Trophoblast cell (in vitro differentiated cells and primary cell): Measurements from ENCODE around the gene ITGBL1.

Experiments used
- DNase-seq, 2 donors: peaks; one replicate each; pipeline ENCODE4 v3.0.0-alpha.2; 2016
- H2AFZ ChIP-seq: 2 replicates; pipeline ENCODE4 v1.6.1; 2013; ENCODE audit warnings: low read length, moderate library complexity, mild to moderate bottlenecking; ENCODE audit not compliant: insufficient read depth, poor library complexity
- H2AK5ac ChIP-seq: 2 replicates; pipeline ENCODE4 v1.6.1; 2013; ENCODE audit warnings: mild to moderate bottlenecking, low read length
- H2BK120ac ChIP-seq: 2 replicates; pipeline ENCODE4 v1.6.1; 2013; ENCODE audit warnings: low read length, mild to moderate bottlenecking, moderate library complexity; ENCODE audit not compliant: insufficient read depth, poor library complexity
- H2BK12ac ChIP-seq: 2 replicates; pipeline ENCODE4 v1.6.1; 2013; ENCODE audit warnings: mild to moderate bottlenecking, low read length, moderate library complexity
- H2BK5ac ChIP-seq: 2 replicates; pipeline ENCODE4 v1.6.1; 2013; ENCODE audit warnings: low read length, low read depth, moderate library complexity, mild to moderate bottlenecking; ENCODE audit not compliant: poor library complexity
- H3K14ac ChIP-seq: 2 replicates; pipeline ENCODE4 v1.6.1; 2013; ENCODE audit warnings: mild to moderate bottlenecking, low read length
- H3K18ac ChIP-seq: 2 replicates; pipeline ENCODE4 v1.6.1; 2013; ENCODE audit warnings: mild to moderate bottlenecking, low read length
- H3K23ac ChIP-seq: 2 replicates; pipeline ENCODE4 v1.6.1; 2013; ENCODE audit warnings: low read length
- H3K27ac ChIP-seq: 2 replicates; pipeline ENCODE4 v1.5.1; 2013; ENCODE audit warnings: low read depth, mild to moderate bottlenecking, inconsistent platforms, low read length, moderate library complexity
- H3K27me3 ChIP-seq: 2 replicates; pipeline ENCODE4 v1.6.1; 2013; ENCODE audit warnings: inconsistent platforms, mild to moderate bottlenecking, low read length, moderate library complexity; ENCODE audit not compliant: insufficient read depth
- H3K36me3 ChIP-seq, 2 experiments: 1 replicate in 1 of 2; 2 replicates in 1 of 2; pipeline ENCODE4 v1.6.1; 2013; ENCODE audit warnings: low read length in 2 of 2, mild to moderate bottlenecking in 2 of 2, moderate library complexity in 1 of 2; ENCODE audit not compliant: insufficient read depth in 2 of 2, control insufficient read depth in 1 of 2
- H3K4ac ChIP-seq: 2 replicates; pipeline ENCODE4 v1.6.1; 2013; ENCODE audit warnings: low read depth, mild to moderate bottlenecking, low read length, moderate library complexity
- H3K4me1 ChIP-seq, 2 experiments: 1 replicate in 1 of 2; 2 replicates in 1 of 2; pipeline ENCODE4 v1.6.1; 2013; ENCODE audit warnings: low read length in 2 of 2, mild to moderate bottlenecking in 2 of 2, moderate library complexity in 1 of 2; ENCODE audit not compliant: insufficient read depth in 2 of 2, control insufficient read depth in 1 of 2
- H3K4me2 ChIP-seq: 2 replicates; pipeline ENCODE4 v1.6.1; 2013; ENCODE audit warnings: inconsistent platforms, mild to moderate bottlenecking, low read length, moderate library complexity
- H3K4me3 ChIP-seq: 2 replicates; pipeline ENCODE4 v1.5.1; 2013; ENCODE audit warnings: mild to moderate bottlenecking, low read depth, low read length, inconsistent platforms
- H3K79me1 ChIP-seq: one replicate; pipeline ENCODE4 v1.6.1; 2013; ENCODE audit warnings: low read length
- H3K79me2 ChIP-seq: 2 replicates; pipeline ENCODE4 v1.6.1; 2013; ENCODE audit warnings: low read length, mild to moderate bottlenecking; ENCODE audit not compliant: control insufficient read depth, insufficient read depth, poor library complexity
- H3K9ac ChIP-seq: 2 replicates; pipeline ENCODE4 v1.6.1; 2013; ENCODE audit warnings: mild to moderate bottlenecking, low read length
- H3K9me3 ChIP-seq: 2 replicates; pipeline ENCODE4 v1.6.1; 2013; ENCODE audit warnings: low read depth, mild to moderate bottlenecking, control low read depth, inconsistent platforms, low read length; ENCODE audit not compliant: insufficient read depth
- H4K12ac ChIP-seq: 2 replicates; pipeline ENCODE4 v1.6.1; 2013; ENCODE audit warnings: low read depth, mild to moderate bottlenecking, low read length, moderate library complexity
- H4K8ac ChIP-seq: 2 replicates; pipeline ENCODE4 v1.6.1; 2013; ENCODE audit warnings: low read depth, mild to moderate bottlenecking, low read length, moderate library complexity
- H4K91ac ChIP-seq: one replicate; pipeline ENCODE4 v1.6.1; 2013; ENCODE audit warnings: low read depth, mild to moderate bottlenecking, low read length, moderate library complexity
- WGBS: extraction: QIAGEN DNeasy Blood & Tissue Kit; methylation state at CpG from one replicate; pipeline ENCODE4 v1.1.7; 2013; ENCODE audit warnings: missing lambda C conversion rate; ENCODE audit not compliant: insufficient read length, insufficient coverage; ENCODE audit errors: extremely low coverage; 5-methylcytosine and 5-hydroxymethylcytosine counted together

ITGBL1 gene

DNA sequence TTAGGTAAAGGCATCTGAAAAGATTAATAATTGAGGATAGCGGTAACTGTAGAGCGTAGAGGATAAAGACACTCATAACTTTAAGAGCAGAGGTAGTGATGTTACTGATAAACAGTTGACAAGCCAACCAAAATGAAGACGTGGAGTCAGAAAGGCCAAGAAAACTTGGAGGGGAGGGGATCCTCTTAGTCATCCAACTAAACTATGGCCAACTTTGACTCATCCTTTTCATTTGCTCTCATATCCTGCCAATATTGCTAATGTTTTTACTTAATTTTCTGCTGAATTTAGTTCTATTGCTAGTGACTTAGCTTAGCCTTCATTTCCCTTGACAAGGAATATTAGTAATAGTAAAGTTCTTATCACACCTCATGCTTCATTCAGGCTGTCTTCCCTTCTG lies 13.4 kb downstream of the ITGBL1 start:
- Histone ChIP-seq H3K27ac (no peak overlapping the region), H3K79me2 (no peaks in the 10 kb centered on the region), H2BK12ac (no peak overlapping the region), H3K9ac (no peak overlapping the region), H3K9me3 (no peaks in the 10 kb centered on the region), H3K79me1 (no peaks in the 10 kb centered on the region), H2AK5ac (no peak overlapping the region), H3K4me3 (no peak overlapping the region), H2BK120ac (no peak overlapping the region), H3K36me3 (no peaks in the 10 kb centered on the region), H3K4me2 (no peak overlapping the region), H3K4ac (no peak overlapping the region), H3K18ac (no peak overlapping the region), H2AFZ (no peak overlapping the region), H3K23ac (no peak overlapping the region), H3K27me3 (no peaks in the 10 kb centered on the region), H2BK5ac (no peak overlapping the region), H4K8ac (no peak overlapping the region), H4K91ac (no peak overlapping the region), H4K12ac (no peak overlapping the region), H3K14ac (no peak overlapping the region), H3K4me1 (no peaks in the 10 kb centered on the region)
- DNase-seq: no peak
- no CpG with 5 or more reads among the region's 3 CpGs for WGBS

DNA sequence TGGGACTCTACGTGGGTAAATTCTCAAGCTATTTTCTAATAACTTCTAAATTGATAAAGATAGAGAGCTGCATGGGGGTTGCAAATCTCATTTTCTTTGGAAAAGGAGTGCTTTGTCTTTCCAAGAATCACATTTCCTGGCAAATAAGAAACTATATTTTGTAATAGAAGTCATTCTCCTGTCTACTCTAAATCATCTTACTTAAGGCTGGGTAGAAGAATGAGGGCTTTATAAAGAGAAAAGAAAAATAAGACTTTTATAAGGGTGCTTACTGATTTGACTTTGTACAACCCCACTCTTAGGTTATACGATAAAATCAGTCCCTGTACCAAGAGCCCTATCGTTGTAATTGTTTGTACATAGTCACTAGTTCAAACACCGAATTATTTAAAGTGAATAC lies 14.9 kb downstream of the ITGBL1 start:
- Histone ChIP-seq H3K79me2 (no peaks in the 10 kb centered on the region), H2BK12ac (no peak overlapping the region), H3K4me1 (no peaks in the 10 kb centered on the region), H2BK5ac (no peak overlapping the region), H3K4me3 (no peak overlapping the region), H3K4ac (no peak overlapping the region), H3K23ac (no peak overlapping the region), H4K8ac (no peak overlapping the region), H3K79me1 (no peaks in the 10 kb centered on the region), H3K36me3 (no peaks in the 10 kb centered on the region), H3K14ac (no peak overlapping the region), H3K27me3 (no peaks in the 10 kb centered on the region), H4K91ac (no peak overlapping the region), H3K18ac (no peak overlapping the region), H2BK120ac (no peak overlapping the region), H3K27ac (no peak overlapping the region), H3K9ac (no peak overlapping the region), H3K9me3 (no peaks in the 10 kb centered on the region), H4K12ac (no peak overlapping the region), H2AK5ac (no peak overlapping the region), H3K4me2 (no peak overlapping the region), H2AFZ (no peak overlapping the region)
- DNase-seq: no peak
- no CpG with 5 or more reads among the region's 4 CpGs for WGBS

DNA sequence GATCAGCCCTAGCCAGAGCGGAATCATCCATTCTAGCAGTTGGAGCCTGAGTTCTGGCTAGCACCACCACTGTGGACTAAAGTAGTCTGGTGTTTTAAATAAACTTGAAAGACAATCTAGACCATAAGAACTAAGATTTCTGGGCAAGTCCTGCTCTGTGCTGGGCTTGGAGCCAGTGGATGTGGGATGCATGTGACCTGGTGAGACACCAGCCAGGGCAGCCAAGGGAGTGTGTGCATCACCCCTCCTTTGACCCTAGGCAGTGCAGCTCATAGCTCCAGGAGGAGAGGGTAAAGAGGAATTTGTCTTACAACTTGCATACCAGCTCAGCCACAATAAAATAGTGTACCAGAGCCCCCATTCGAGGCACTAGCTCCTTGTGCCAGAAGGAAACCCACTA lies 21.0 kb downstream of the ITGBL1 start:
- Histone ChIP-seq H3K79me2 (no peaks in the 10 kb centered on the region), H4K91ac (no peak overlapping the region), H3K27ac (no peak overlapping the region), H3K4me1 (peaks cover 2 to 4% of the 10 kb centered on the region in 2 experiments), H2AFZ (no peak overlapping the region), H3K36me3 (no peaks in the 10 kb centered on the region), H3K4me2 (no peak overlapping the region), H2BK5ac (no peak overlapping the region), H3K4me3 (no peak overlapping the region), H3K4ac (no peak overlapping the region), H3K18ac (no peak overlapping the region), H4K8ac (no peak overlapping the region), H3K9ac (no peak overlapping the region), H3K23ac (no peak overlapping the region), H2BK120ac (no peak overlapping the region), H2AK5ac (no peak overlapping the region), H3K27me3 (no peaks in the 10 kb centered on the region), H3K14ac (no peak overlapping the region), H3K79me1 (no peaks in the 10 kb centered on the region), H3K9me3 (no peaks in the 10 kb centered on the region), H2BK12ac (no peak overlapping the region), H4K12ac (no peak overlapping the region)
- DNase-seq: no peak
- WGBS: no CpG with 5 or more reads among the region's 2 CpGs

GRCh38 chr13:101474419-101474957 lies 22.0 kb downstream of the ITGBL1 start:
- no peak overlapping the region for H2BK5ac ChIP-seq
- H4K8ac ChIP-seq: no peak overlapping the region
- no peak overlapping the region for H4K91ac ChIP-seq
- H4K12ac ChIP-seq: no peak overlapping the region
- no CpG with 5 or more reads among the region's 2 CpGs for WGBS
- H2AFZ ChIP-seq: no peak overlapping the region
- no peaks in the 10 kb centered on the region for H3K36me3 ChIP-seq
- H2AK5ac ChIP-seq: no peak overlapping the region
- H3K23ac ChIP-seq: no peak overlapping the region
- H3K79me2 ChIP-seq: no peaks in the 10 kb centered on the region
- no peak for DNase-seq
- H3K4me2 ChIP-seq: no peak overlapping the region
- H3K79me1 ChIP-seq: no peaks in the 10 kb centered on the region
- H3K9me3 ChIP-seq: no peaks in the 10 kb centered on the region
- no peak overlapping the region for H3K27ac ChIP-seq
- no peak overlapping the region for H3K4ac ChIP-seq
- no peak overlapping the region for H3K14ac ChIP-seq
- H3K4me1 ChIP-seq: peaks cover 2 to 4% of the 10 kb centered on the region in 2 experiments
- H3K4me3 ChIP-seq: no peak overlapping the region
- no peak overlapping the region for H3K18ac ChIP-seq
- no peaks in the 10 kb centered on the region for H3K27me3 ChIP-seq
- no peak overlapping the region for H2BK12ac ChIP-seq
- no peak overlapping the region for H3K9ac ChIP-seq
- no peak overlapping the region for H2BK120ac ChIP-seq
